CD4-positive, alpha-beta memory T cell (primary cell): Measurements from ENCODE around the gene PCBP3. TPM values are rescaled to one million over a fixed set of nuclear protein-coding genes. Genes with fewer than 3 reads are reported as not detected.
A peak's percentile ranks its signal among the peaks of the same experiment; 100 is the strongest.

Experiments
- CTCF ChIA-PET: fragments of 350-600 bp; sonication (Branson Sonifier 250); formaldehyde crosslinking; loops from one replicate; lab custom pipeline; 2021; ENCODE audit warnings: inconsistent platforms; ENCODE audit not compliant: partially characterized antibody; lab: Charles Lee
- POLR2A ChIA-PET: fragments of 350-600 bp; sonication (Branson Sonifier 250); formaldehyde crosslinking; loops from one replicate; lab custom pipeline; 2021; ENCODE audit not compliant: partially characterized antibody; lab: Charles Lee
- DNase-seq, 5 donors: peaks; one replicate each; pipeline versions ENCODE4 v3.0.0 to v3.0.0-alpha.2; 2020 to 2022; ENCODE audit warnings: mixed read lengths in 1 of 5
- H3K27ac ChIP-seq: one replicate; pipeline ENCODE4 v1.7.0; 2013; ENCODE audit warnings: low read depth, low read length
- H3K27me3 ChIP-seq: 2 replicates; pipeline ENCODE4 v1.7.0; 2013; ENCODE audit warnings: mild to moderate bottlenecking, low read length, moderate library complexity; ENCODE audit not compliant: insufficient read depth
- H3K36me3 ChIP-seq: 2 replicates; pipeline ENCODE4 v1.7.0; 2013; ENCODE audit warnings: mild to moderate bottlenecking, low read length, moderate library complexity; ENCODE audit not compliant: insufficient read depth
- H3K4me1 ChIP-seq: 2 replicates; pipeline ENCODE4 v1.7.0; 2013; ENCODE audit warnings: mild to moderate bottlenecking, low read length, moderate library complexity; ENCODE audit not compliant: insufficient read depth
- H3K4me3 ChIP-seq, 2 donors: one replicate each; pipeline ENCODE4 v1.7.0; 2013; ENCODE audit warnings: low read length in 2 of 2, mild to moderate bottlenecking in 1 of 2
- H3K9me3 ChIP-seq, 2 donors: one replicate each; pipeline ENCODE4 v1.7.0; 2013; ENCODE audit warnings: low read length in 2 of 2, control low read depth in 1 of 2; ENCODE audit not compliant: control insufficient read depth in 1 of 2
- H3K27ac Mint-ChIP-seq, 7 donors: one replicate each; pipeline ENCODE4 v1.8.0; 2020 to 2021; ENCODE audit warnings: mixed read lengths in 7 of 7, mild to moderate bottlenecking in 6 of 7, inconsistent platforms in 3 of 7, moderate library complexity in 3 of 7
- H3K27me3 Mint-ChIP-seq, 2 donors: one replicate each; pipeline ENCODE4 v1.8.0; 2020 to 2021; ENCODE audit warnings: mixed read lengths in 2 of 2
- H3K36me3 Mint-ChIP-seq, 2 donors: one replicate each; pipeline ENCODE4 v1.8.0; 2020 to 2021; ENCODE audit warnings: mixed read lengths in 2 of 2, inconsistent platforms in 1 of 2, mild to moderate bottlenecking in 1 of 2
- H3K4me1 Mint-ChIP-seq, 4 donors: one replicate each; pipeline ENCODE4 v1.8.0; 2020 to 2021; ENCODE audit warnings: mixed read lengths in 4 of 4, mild to moderate bottlenecking in 1 of 4
- H3K4me3 Mint-ChIP-seq, 8 donors: one replicate each; pipeline ENCODE4 v1.8.0; 2020 to 2021; ENCODE audit warnings: mixed read lengths in 8 of 8, mild to moderate bottlenecking in 7 of 8, moderate library complexity in 6 of 8, inconsistent platforms in 3 of 8
- H3K9me3 Mint-ChIP-seq, 8 donors: one replicate each; pipeline ENCODE4 v1.8.0; 2020 to 2021; ENCODE audit warnings: mixed read lengths in 8 of 8, mild to moderate bottlenecking in 5 of 8, inconsistent platforms in 3 of 8, moderate library complexity in 1 of 8
- intact Hi-C: fragments of 100-400 bp; cut with micrococcal nuclease; formaldehyde crosslinking; loops from one replicate; pipeline ENCODE4 v1.15.1; 2023
- polyA plus RNA-seq, 2 donors: library from polyadenylated mRNA; unstranded; fragments of 300-500 nt; fragmentation: Illumina TruSeq; gene quantifications; one replicate each; pipeline ENCODE4 v1.2.3, GENCODE V29; 2021
- total RNA-seq, 2 experiments: library from RNA; stranded (reverse); gene quantifications; one replicate each; pipeline ENCODE4 v1.2.3, GENCODE V29; 2021

The PCBP3 gene
- total and polyA plus RNA-seq, 4 experiments from 2014 or later, result 0.36 to 1.6 (median 1.0) TPM

- intact Hi-C loops, result no loop called here
Observed at GRCh38 chr21:45889256-45889655, 245.7 kb downstream of the PCBP3 start.

GRCh38 chr21:45889961-45890360 lies 246.4 kb downstream of the PCBP3 start:
- Histone ChIP-seq H3K36me3 (no peaks in the 10 kb centered on the region), H3K9me3 (no peaks in the 10 kb centered on the region), H3K4me1 (peaks cover 80% of the 10 kb centered on the region), H3K27ac (no peak overlapping the region), H3K4me3 (no peak overlapping the region), H3K27me3 (no peaks in the 10 kb centered on the region)
- Mint-ChIP-seq H3K4me3 (peak overlapping the region in 2 of 8 donors; percentile 24 to 35), H3K9me3 (peaks cover 0 to 6% (median under 1%) of the 10 kb centered on the region in 8 donors), H3K27ac (peak overlapping the region in 1 of 7 donors; percentile 26), H3K4me1 (peaks cover 66 to 94% (median 79%) of the 10 kb centered on the region in 4 donors), H3K36me3 (no peaks in the 10 kb centered on the region), H3K27me3 (no peaks in the 10 kb centered on the region)
- intact Hi-C loops, result no loop called here
- no peak for DNase-seq
- ChIA-PET CTCF (interaction anchor here (2.3 to 2.9 kb wide), 2 partner anchors 9 to 32 kb away, joined by 14 to 16 read pairs; no protein-coding TSS in a partner anchor), POLR2A (interaction anchor here (1.8 kb wide), 1 partner anchor 8 kb away, joined by 5 read pairs; no protein-coding TSS in a partner anchor)

More at GRCh38 chr21:45889256-45889655, 245.7 kb downstream of the PCBP3 start:
- H3K36me3 ChIP-seq, result no peaks in the 10 kb centered on the region
- no peak overlapping the region for H3K4me3 ChIP-seq
- peaks cover 86% of the 10 kb centered on the region for H3K4me1 ChIP-seq
- no peaks in the 10 kb centered on the region for H3K27me3 Mint-ChIP-seq
- peaks cover 0 to 6% (median under 1%) of the 10 kb centered on the region in 8 donors for H3K9me3 Mint-ChIP-seq
- peak in 1 of 5 donors; percentile 5 for DNase-seq
- H3K9me3 ChIP-seq, result no peaks in the 10 kb centered on the region
- no peak overlapping the region for H3K27ac Mint-ChIP-seq
- ChIA-PET POLR2A (interaction anchor here (1.8 kb wide), 1 partner anchor 8 kb away, joined by 5 read pairs; no protein-coding TSS in a partner anchor), CTCF (interaction anchor here (0.5 to 2.9 kb wide), 3 partner anchors 9 to 84 kb away, joined by 4 to 16 read pairs (median 14); no protein-coding TSS in a partner anchor)
- no peaks in the 10 kb centered on the region for H3K36me3 Mint-ChIP-seq
- H3K27me3 ChIP-seq, result no peaks in the 10 kb centered on the region
- no peak overlapping the region for H3K27ac ChIP-seq
- peaks cover 69 to 97% (median 81%) of the 10 kb centered on the region in 4 donors for H3K4me1 Mint-ChIP-seq
- peak overlapping the region in 3 of 8 donors; percentile 54 to 61 (median 59) for H3K4me3 Mint-ChIP-seq

DNA sequence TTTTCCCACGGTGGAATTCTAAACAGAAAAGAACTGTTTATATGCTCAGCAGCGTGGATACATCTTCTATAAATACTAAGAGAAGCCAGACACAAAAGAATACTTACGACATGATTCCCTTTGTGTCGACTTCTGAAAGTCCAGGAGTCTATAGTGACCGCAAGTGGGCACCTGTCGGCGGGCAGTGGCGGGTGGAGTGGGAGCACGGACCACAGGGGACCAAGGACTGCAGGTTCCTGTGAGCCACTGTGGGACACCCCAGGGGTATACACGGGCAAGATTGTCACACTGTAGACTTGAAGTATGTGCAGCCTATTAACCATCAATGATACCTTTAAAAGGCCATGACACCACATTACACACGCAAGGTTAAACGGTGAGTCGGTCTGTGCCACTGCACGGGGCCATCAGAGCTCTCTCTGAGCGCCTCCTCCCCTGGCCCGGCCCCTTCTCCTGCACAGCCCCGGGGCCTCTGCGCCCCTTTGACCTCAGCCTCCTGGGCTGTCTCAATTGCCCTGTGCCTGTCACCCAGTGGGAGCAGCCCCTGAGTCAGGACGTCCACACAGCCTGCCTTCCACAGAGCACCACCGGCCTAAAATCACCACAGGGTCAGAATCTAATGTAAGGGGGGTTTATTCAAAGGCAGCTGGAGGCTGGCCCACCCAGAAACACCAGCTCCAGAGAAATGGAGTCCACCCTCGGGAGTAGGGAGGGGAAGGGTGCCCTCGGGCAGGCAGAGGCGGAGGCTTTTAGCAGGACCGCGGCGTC lies 248.0 kb downstream of the PCBP3 start:
- ChIA-PET POLR2A (interaction anchor here (0.9 to 1.8 kb wide), 2 partner anchors 10 to 11 kb away, joined by 3 to 5 read pairs; no protein-coding TSS in a partner anchor), CTCF (no interaction called here)
- Histone ChIP-seq H3K9me3 (no peaks in the 10 kb centered on the region), H3K27ac (no peak overlapping the region), H3K27me3 (no peaks in the 10 kb centered on the region), H3K4me3 (no peak overlapping the region), H3K4me1 (peaks cover 64% of the 10 kb centered on the region), H3K36me3 (no peaks in the 10 kb centered on the region)
- DNase-seq, result no peak
- Mint-ChIP-seq H3K4me1 (peaks cover 52 to 78% (median 64%) of the 10 kb centered on the region in 4 donors), H3K9me3 (peaks cover 0 to 3% (median 0%) of the 10 kb centered on the region in 8 donors), H3K36me3 (no peaks in the 10 kb centered on the region), H3K4me3 (peak overlapping the region; percentile 25 to 83 (median 72)), H3K27me3 (no peaks in the 10 kb centered on the region), H3K27ac (peak overlapping the region in 4 of 7 donors; percentile 15 to 48 (median 40))
- intact Hi-C loops, result no loop called here

- H3K27me3 ChIP-seq, result no peaks in the 10 kb centered on the region
- Mint-ChIP-seq H3K4me1 (peaks cover 46 to 70% (median 57%) of the 10 kb centered on the region in 4 donors), H3K27me3 (no peaks in the 10 kb centered on the region), H3K36me3 (no peaks in the 10 kb centered on the region), H3K9me3 (peaks cover 0 to 3% (median 0%) of the 10 kb centered on the region in 8 donors), H3K27ac (peak overlapping the region in 5 of 7 donors; percentile 33 to 92 (median 86)), H3K4me3 (peak overlapping the region; percentile 47 to 83 (median 72))
- H3K4me1 ChIP-seq, result peaks cover 57% of the 10 kb centered on the region
- no peak overlapping the region for H3K4me3 ChIP-seq
- ChIA-PET POLR2A (interaction anchor here (0.9 kb wide), 1 partner anchor 12 kb away, joined by 3 read pairs; no protein-coding TSS in a partner anchor), CTCF (interaction anchor here (1.0 kb wide), 1 partner anchor 12 kb away, joined by 4 read pairs; no protein-coding TSS in a partner anchor)
- no peak overlapping the region for H3K27ac ChIP-seq
- intact Hi-C loops, result no loop called here
- no peaks in the 10 kb centered on the region for H3K36me3 ChIP-seq
- no peaks in the 10 kb centered on the region for H3K9me3 ChIP-seq
- peak in 3 of 5 donors; percentile 20 to 25 (median 25) for DNase-seq
Observed at GRCh38 chr21:45892156-45892915, 248.8 kb downstream of the PCBP3 start.

DNA sequence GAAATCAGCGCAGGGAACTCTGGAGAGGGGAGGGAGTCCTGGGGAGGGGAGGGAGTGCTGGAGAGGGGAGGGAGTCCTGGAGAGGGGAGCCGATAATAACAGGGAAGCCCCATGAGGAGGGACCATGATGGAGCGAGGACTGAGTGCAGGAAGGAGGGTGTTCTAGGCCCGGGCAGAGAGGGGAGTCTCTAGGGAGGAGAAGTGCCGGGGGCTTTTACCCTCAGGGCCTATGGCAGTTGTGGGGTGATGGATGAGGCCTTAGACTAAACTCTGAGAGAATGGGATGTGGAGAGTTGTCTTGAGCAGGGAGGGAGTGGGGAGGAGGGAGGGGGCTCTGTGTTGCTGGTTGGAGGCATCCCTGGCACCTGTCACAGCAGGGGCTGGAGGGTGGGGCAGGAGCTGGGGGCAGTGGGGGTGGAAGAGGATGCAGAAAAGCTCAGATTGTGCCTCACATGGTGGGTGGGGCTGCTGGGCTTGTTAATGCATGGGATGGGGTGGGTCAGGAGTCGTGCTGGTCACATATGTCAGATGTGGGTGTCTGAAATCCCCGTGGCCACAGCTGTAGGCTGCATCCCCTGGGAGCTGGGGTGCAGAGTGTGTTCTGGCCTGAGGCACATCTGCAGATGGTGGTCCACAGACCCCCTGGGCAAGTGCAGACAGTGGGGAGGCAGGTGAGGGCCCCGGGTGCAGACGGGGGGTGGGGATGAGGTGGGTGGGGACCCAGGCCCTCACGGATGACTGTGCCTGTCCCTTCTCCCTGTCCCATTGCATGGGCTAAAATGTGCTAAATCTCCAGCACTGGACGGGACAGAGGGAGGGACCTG lies 249.6 kb downstream of the PCBP3 start:
- no peak for DNase-seq

GRCh38 chr21:45893740-45894449 lies 250.4 kb downstream of the PCBP3 start:
- POLR2A ChIA-PET, result no interaction called here
- intact Hi-C loops, result no loop called here
- Mint-ChIP-seq H3K27ac (peak overlapping the region in 1 of 7 donors; percentile 41), H3K9me3 (peaks cover 0 to 3% (median 0%) of the 10 kb centered on the region in 8 donors), H3K4me3 (no peak overlapping the region), H3K27me3 (no peaks in the 10 kb centered on the region), H3K36me3 (no peaks in the 10 kb centered on the region), H3K4me1 (peaks cover 36 to 56% (median 45%) of the 10 kb centered on the region in 4 donors)
- H3K4me3 ChIP-seq, result no peak overlapping the region
- H3K4me1 ChIP-seq, result peaks cover 41% of the 10 kb centered on the region
- CTCF ChIA-PET, result interaction anchor here (0.8 to 1.0 kb wide), 2 partner anchors 14 to 29 kb away, joined by 3 to 4 read pairs; no protein-coding TSS in a partner anchor
- H3K9me3 ChIP-seq, result no peaks in the 10 kb centered on the region
- no peaks in the 10 kb centered on the region for H3K36me3 ChIP-seq
- no peak for DNase-seq
- H3K27me3 ChIP-seq, result no peaks in the 10 kb centered on the region
- no peak overlapping the region for H3K27ac ChIP-seq

More for the DNA sequence above, 249.6 kb downstream of the PCBP3 start:
- H3K4me3 Mint-ChIP-seq, result peak overlapping the region in 5 of 8 donors; percentile 22 to 83 (median 43)
- intact Hi-C loops, result no loop called here
- peaks cover 43 to 63% (median 52%) of the 10 kb centered on the region in 4 donors for H3K4me1 Mint-ChIP-seq
- peaks cover 0 to 3% (median 0%) of the 10 kb centered on the region in 8 donors for H3K9me3 Mint-ChIP-seq
- no peaks in the 10 kb centered on the region for H3K36me3 Mint-ChIP-seq
- H3K27ac Mint-ChIP-seq, result peak overlapping the region in 3 of 7 donors; percentile 7 to 53 (median 42)
- H3K4me3 ChIP-seq, result no peak overlapping the region
- no peak overlapping the region for H3K27ac ChIP-seq
- no peaks in the 10 kb centered on the region for H3K27me3 ChIP-seq
- CTCF ChIA-PET, result interaction anchor here (1.0 kb wide), 1 partner anchor 13 kb away, joined by 4 read pairs; no protein-coding TSS in a partner anchor
- H3K27me3 Mint-ChIP-seq, result no peaks in the 10 kb centered on the region
- POLR2A ChIA-PET, result interaction anchor here (0.9 kb wide), 1 partner anchor 13 kb away, joined by 3 read pairs; no protein-coding TSS in a partner anchor
- H3K9me3 ChIP-seq, result no peaks in the 10 kb centered on the region
- no peaks in the 10 kb centered on the region for H3K36me3 ChIP-seq
- peaks cover 49% of the 10 kb centered on the region for H3K4me1 ChIP-seq
